ENCODE data around the gene KIAA1328.

DNA sequence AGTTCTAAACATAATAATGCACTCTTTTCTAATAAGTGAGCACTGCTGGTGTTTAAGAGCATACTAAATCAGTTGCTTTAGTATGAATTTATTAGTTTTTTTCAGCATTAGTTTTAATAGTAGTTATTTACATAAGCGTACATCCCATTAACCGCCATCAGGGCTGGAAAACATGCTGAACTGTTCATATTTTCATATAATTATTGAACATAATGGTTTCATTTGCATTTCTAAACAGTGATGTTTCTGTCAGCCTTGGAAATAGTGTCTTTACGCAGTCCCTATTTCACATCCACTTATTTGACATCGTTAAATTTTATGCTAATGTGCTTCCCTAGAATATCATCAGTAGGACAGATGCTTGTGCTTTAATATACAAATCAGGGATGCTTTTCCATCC lies 71.5 kb downstream of the KIAA1328 start:
- TF ChIP-seq, protein P1, sequence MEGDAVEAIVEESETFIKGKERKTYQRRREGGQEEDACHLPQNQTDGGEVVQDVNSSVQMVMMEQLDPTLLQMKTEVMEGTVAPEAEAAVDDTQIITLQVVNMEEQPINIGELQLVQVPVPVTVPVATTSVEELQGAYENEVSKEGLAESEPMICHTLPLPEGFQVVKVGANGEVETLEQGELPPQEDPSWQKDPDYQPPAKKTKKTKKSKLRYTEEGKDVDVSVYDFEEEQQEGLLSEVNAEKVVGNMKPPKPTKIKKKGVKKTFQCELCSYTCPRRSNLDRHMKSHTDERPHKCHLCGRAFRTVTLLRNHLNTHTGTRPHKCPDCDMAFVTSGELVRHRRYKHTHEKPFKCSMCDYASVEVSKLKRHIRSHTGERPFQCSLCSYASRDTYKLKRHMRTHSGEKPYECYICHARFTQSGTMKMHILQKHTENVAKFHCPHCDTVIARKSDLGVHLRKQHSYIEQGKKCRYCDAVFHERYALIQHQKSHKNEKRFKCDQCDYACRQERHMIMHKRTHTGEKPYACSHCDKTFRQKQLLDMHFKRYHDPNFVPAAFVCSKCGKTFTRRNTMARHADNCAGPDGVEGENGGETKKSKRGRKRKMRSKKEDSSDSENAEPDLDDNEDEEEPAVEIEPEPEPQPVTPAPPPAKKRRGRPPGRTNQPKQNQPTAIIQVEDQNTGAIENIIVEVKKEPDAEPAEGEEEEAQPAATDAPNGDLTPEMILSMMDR (optimal IDR thresholded peaks at IDR 0.05 in 1 of 3, IDR thresholded peaks at IDR 0.05 in 1 of 3, conservative IDR thresholded peaks at IDR 0.05 in 1 of 3; ENCODE audit: extremely low read depth in 1 of 3, insufficient read depth in 2 of 3, low read length in 3 of 3): no peak
- no peak for TF ChIP-seq EZH2 (IDR thresholded peaks at IDR 0.05; ENCODE audit: low read length)
